NT2/D1 (cell line): ENCODE measurements around the gene HES6.

Experiments used
- SUZ12 ChIP-seq: IDR thresholded peaks from 2 replicates; pipeline ENCODE4 v1.6.1; 2011; ENCODE audit not compliant: insufficient read length, insufficient read depth; ENCODE audit errors: extremely low read depth
- YY1 ChIP-seq: IDR thresholded peaks from 2 replicates; pipeline ENCODE4 v1.6.1; 2011; ENCODE audit not compliant: insufficient read length, insufficient read depth
- ZNF274 ChIP-seq: IDR thresholded peaks from 2 replicates; pipeline ENCODE4 v1.6.1; 2011; ENCODE audit warnings: mild to moderate bottlenecking, low read depth, low read length

DNA sequence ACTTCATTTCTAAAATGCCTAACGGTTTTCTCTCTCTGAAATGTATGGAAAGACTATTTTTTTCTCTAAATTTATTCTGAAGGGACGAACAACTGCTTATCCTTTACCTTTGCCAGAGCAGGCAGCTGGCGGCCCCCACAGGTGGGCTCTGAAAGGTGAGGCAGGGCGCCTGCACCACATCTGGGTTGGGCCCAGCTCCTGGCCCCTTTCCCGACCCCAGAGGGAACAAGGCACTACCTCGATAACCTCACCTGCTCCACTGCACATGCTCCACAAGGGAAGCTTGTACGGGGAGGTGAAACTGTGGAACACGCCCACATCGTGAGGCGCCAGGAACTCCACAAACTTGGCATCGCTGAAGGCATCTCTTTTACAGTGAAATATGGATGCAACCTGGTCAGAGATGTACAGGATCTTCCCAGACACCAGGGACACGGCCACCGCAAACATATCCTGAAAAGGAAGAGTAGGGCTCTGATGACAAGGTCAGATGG, 31.3 kb upstream of the HES6 start:
- TF ChIP-seq ZNF274 (no peak), YY1 (no peak), SUZ12 (no peak)
